OCI-M1 (cell line): ENCODE measurements around the gene ORC4.
A peak's percentile ranks its signal among the peaks of the same experiment; 100 is the strongest.

Experiments
- DNase-seq: peaks from one replicate; lab custom pipeline; 2025; lab: John Stamatoyannopoulos, UW

ORC4 gene

DNA sequence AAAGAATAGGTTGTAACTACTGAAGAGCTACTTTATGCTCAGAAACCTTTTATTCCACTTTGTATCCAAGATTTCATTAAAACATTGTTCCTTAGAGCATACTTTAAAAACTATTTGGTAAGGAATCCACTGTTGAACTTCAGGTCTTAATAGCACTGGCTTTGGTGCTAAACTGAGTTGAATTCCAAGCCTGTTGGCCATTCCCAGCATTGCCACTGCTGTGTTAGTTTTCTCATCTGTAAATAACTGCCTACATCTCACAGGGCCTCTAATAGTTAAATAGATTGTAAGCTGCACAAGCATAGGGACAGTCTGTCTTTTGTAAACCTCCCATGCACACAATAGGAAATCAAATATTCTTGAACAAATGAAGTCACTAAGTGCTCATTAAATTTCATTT is 86.6 kb downstream of the ORC4 start:
- no peak for DNase-seq

DNA sequence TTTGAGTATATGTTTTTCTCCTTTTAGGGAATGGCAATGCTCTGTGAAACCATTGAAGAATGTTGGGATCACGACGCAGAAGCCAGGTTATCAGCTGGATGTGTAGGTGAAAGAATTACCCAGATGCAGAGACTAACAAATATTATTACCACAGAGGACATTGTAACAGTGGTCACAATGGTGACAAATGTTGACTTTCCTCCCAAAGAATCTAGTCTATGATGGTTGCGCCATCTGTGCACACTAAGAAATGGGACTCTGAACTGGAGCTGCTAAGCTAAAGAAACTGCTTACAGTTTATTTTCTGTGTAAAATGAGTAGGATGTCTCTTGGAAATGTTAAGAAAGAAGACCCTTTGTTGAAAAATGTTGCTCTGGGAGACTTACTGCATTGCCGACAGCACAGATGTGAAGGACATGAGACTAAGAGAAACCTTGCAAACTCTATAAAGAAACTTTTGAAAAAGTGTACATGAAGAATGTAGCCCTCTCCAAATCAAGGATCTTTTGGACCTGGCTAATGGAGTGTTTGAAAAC is 93.4 kb downstream of the ORC4 start:
- no peak for DNase-seq

DNA sequence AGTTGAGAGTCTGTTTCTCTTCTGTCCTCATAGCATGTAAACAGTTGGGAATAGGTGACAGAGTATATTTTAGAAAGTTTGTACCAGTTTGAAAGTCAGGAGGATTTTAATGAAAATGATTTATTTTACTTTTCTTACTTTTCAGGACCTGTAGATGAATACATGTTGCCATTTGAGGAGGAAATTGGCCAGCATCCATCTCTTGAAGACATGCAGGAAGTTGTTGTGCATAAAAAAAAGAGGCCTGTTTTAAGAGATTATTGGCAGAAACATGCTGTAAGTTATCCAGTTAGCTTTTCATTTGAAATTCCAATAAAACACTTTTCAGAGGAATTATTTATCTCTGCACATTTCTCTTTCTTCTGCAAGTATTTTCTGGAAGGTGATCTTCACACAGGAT is 94.7 kb downstream of the ORC4 start:
- DNase-seq, result peak; percentile 34

DNA sequence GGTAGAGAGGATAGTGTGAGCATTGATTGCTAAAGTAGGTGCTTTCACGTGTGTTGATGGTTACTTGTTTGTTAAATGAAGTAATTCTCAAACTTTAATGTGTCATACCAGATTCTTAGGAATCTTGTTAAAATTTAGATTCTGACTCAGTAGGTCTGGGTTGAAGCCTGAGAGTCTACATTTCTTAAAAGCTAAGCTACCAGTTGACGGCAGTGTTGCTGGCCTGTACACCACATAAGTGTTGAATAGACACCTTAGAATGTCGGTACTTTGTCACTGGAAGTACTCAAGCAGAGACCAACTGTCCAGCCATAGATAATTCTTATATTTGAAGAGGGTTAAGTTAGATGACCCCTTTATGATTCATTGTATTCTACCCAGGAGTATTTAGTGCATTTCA is 95.9 kb downstream of the ORC4 start:
- no peak for DNase-seq

DNA sequence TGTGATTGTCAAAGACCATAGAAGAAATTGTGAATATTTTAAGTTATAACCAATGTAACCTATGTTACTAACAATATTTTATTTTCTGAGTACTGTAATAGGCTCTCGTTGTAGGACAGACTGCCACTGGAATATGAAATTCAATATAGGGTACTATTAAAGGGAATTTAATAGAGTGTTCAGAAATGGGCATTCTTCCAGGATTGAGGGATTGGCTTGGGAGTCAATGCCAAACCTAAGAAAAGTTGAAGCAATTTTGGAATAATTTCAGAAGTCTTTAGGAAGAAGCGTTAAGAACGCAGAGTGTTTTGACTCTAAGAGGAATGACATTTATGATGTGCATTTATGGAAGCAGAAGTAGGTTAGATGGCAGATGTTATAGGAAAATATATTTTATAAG is 96.7 kb downstream of the ORC4 start:
- DNase-seq, result no peak

- DNase-seq, result peak; percentile 33
Observed at GRCh38 chr2:147917161-147917560, 103.4 kb downstream of the ORC4 start.

GRCh38 chr2:147916723-147917122 is 103.8 kb downstream of the ORC4 start:
- DNase-seq, result peak; percentile 66

- no peak for DNase-seq
Observed at GRCh38 chr2:147916067-147916466, 104.5 kb downstream of the ORC4 start.

- DNase-seq, result peak; percentile 76
Observed at GRCh38 chr2:147913701-147914480, 106.6 kb downstream of the ORC4 start.

DNA sequence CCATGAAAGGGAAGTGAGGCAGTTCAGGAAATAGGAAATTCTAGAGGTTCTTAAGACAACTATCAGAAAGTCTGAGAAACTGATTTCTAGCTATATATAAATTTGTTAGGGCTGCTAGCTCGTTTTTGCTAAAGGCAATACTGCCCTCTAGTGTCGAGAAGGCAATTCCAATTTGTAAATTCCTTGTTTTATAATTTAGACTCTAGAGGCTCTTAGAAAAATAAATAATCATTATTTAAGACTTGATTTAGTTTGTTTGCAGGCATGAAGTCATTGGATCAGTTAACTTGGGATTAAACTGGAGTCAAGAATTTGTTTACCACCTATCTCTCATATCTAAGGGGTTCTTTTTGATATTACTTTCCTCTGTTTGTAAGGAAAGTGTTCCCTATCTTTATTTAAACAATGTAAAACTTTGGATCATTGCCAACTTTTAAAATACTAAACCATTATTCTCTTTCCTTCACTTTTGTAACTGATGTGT is 109.5 kb downstream of the ORC4 start:
- peak; percentile 79 for DNase-seq

DNA sequence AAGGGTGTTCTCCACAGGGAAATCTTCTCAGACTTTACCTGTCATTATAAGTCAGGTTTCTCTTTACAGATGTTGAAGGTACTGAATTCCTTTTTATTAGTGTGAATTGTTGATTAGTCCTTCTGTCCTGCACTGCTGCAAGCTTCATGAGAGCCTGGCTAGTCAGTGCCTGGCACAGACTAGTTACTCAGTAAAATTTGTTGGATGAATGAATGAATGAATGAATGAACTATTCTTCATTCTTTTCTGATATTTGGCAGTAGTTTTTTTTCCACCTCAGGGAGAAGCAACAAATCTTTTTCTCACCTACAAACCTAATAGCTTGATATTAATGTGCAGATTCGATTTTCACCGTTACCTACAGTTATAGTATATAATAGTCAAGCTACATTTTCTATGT is 111.4 kb downstream of the ORC4 start:
- no peak for DNase-seq

GRCh38 chr2:147904051-147904450 is 116.5 kb downstream of the ORC4 start:
- no peak for DNase-seq

- DNase-seq, result no peak
Observed at GRCh38 chr2:147888680-147889079, 131.9 kb downstream of the ORC4 start.

GRCh38 chr2:147886136-147886535 is 134.4 kb downstream of the ORC4 start:
- no peak for DNase-seq

DNA sequence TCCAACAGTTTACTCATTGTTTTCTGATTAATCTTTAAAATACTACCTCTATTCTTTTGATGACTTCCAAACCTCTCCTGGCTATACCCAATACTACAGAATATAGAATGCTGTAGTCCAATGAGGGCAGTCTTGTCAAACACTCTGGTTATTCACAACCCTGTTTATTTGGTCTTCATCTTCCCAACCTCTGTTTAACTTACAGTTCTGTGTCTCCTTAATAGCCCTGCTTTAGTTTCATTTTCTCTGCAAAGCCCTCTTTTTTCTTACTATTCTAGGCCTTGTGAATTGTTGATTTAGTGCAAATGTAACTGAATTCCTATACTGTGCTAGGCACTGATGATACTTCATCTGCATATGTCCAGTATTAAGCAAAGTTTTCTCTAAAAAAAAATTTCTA is 135.7 kb downstream of the ORC4 start:
- peak; percentile 39 for DNase-seq

- no peak for DNase-seq
Observed at GRCh38 chr2:147882631-147883030, 137.9 kb downstream of the ORC4 start.
